ENCODE data around the gene MAP3K5. TPM values are rescaled to one million over a fixed set of nuclear protein-coding genes. Genes with fewer than 3 reads are reported as not detected.
A peak's percentile ranks its signal among the peaks of the same experiment; 100 is the strongest.

Gene MAP3K5
- total RNA-seq, 1 donor from 2014 or later: 1.6 TPM

GRCh38 chr6:136628996-136629395 is 163.3 kb downstream of the MAP3K5 start:
- Mint-ChIP-seq H3K27ac (ENCODE audit: unreplicated experiment) (no peak overlapping the region), H3K9me3 (ENCODE audit: unreplicated experiment) (no peaks in the 10 kb centered on the region), H3K36me3 (ENCODE audit: unreplicated experiment) (no peaks in the 10 kb centered on the region), H3K4me1 (ENCODE audit: unreplicated experiment) (peaks cover 10% of the 10 kb centered on the region), H3K27me3 (ENCODE audit: unreplicated experiment) (no peaks in the 10 kb centered on the region), H3K4me3 (ENCODE audit: unreplicated experiment) (no peak overlapping the region)
- TF ChIP-seq CTCF (IDR thresholded peaks at IDR 0.05): no peak
- DNase-seq (ENCODE audit: extremely low spot score, unreplicated experiment): no peak

DNA sequence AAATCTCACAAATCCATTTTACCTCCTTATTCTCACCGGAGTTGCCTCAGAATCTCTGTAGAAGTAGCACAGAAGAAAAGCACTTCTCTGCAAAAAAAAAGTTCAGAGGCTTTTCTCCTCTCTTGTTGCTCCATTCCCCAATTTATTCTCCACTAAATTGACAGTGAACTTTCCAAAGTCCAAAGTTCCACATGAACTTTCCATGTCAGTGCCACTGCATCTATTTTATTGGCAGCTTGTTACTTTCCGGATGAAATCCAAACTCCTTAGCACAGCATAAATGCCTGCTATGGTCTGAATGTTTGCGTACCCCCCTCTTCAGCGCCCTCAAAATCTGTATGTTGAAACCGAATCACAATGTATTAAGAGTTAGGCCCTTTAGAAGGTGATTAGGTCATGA is 165.1 kb downstream of the MAP3K5 start:
- no peak overlapping the region for H3K27ac Mint-ChIP-seq (ENCODE audit: unreplicated experiment)

DNA sequence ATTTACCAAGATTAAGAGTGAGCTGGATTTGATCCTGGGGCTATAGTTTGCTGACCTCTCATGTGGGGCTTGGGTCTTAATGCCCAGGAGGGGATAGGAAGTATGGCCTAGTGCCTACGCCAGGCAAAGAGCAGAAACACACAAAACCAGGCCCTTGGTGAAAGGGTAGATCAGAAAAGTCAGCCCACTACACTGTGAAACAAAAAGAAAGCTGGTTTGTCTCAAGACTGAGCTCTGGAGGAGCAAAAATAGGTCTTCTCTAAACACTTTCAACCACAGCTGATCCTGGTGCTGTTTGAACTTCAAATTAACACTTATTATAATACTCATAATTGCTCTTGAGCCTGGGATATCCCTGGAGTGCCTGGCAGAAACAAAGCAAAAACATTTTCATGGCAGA is 167.0 kb downstream of the MAP3K5 start:
- DNase-seq (ENCODE audit: extremely low spot score, unreplicated experiment): no peak
- Mint-ChIP-seq H3K36me3 (ENCODE audit: unreplicated experiment) (no peaks in the 10 kb centered on the region), H3K4me1 (ENCODE audit: unreplicated experiment) (peaks cover 10% of the 10 kb centered on the region), H3K4me3 (ENCODE audit: unreplicated experiment) (no peak overlapping the region), H3K27ac (ENCODE audit: unreplicated experiment) (no peak overlapping the region), H3K27me3 (ENCODE audit: unreplicated experiment) (no peaks in the 10 kb centered on the region), H3K9me3 (ENCODE audit: unreplicated experiment) (no peaks in the 10 kb centered on the region)
- no peak for TF ChIP-seq CTCF (IDR thresholded peaks at IDR 0.05)

More for the DNA sequence above, 165.1 kb downstream of the MAP3K5 start:
- H3K36me3 Mint-ChIP-seq (ENCODE audit: unreplicated experiment): no peaks in the 10 kb centered on the region
- peaks cover 10% of the 10 kb centered on the region for H3K4me1 Mint-ChIP-seq (ENCODE audit: unreplicated experiment)
- no peak for DNase-seq (ENCODE audit: extremely low spot score, unreplicated experiment)
- H3K27me3 Mint-ChIP-seq (ENCODE audit: unreplicated experiment): no peaks in the 10 kb centered on the region
- H3K9me3 Mint-ChIP-seq (ENCODE audit: unreplicated experiment): no peaks in the 10 kb centered on the region
- no peak for TF ChIP-seq CTCF (IDR thresholded peaks at IDR 0.05)
- no peak overlapping the region for H3K4me3 Mint-ChIP-seq (ENCODE audit: unreplicated experiment)

GRCh38 chr6:136624347-136624746 is 167.9 kb downstream of the MAP3K5 start:
- DNase-seq (ENCODE audit: extremely low spot score, unreplicated experiment): no peak
- Mint-ChIP-seq H3K27ac (ENCODE audit: unreplicated experiment) (peak overlapping the region; percentile 9), H3K4me3 (ENCODE audit: unreplicated experiment) (no peak overlapping the region), H3K4me1 (ENCODE audit: unreplicated experiment) (peaks cover 10% of the 10 kb centered on the region), H3K36me3 (ENCODE audit: unreplicated experiment) (no peaks in the 10 kb centered on the region), H3K9me3 (ENCODE audit: unreplicated experiment) (no peaks in the 10 kb centered on the region), H3K27me3 (ENCODE audit: unreplicated experiment) (no peaks in the 10 kb centered on the region)
- no peak for TF ChIP-seq CTCF (IDR thresholded peaks at IDR 0.05)

GRCh38 chr6:136618086-136618485 is 174.2 kb downstream of the MAP3K5 start:
- no peak overlapping the region for H3K4me3 Mint-ChIP-seq (ENCODE audit: unreplicated experiment)
- no peaks in the 10 kb centered on the region for H3K9me3 Mint-ChIP-seq (ENCODE audit: unreplicated experiment)
- no peak for DNase-seq (ENCODE audit: extremely low spot score, unreplicated experiment)
- no peaks in the 10 kb centered on the region for H3K36me3 Mint-ChIP-seq (ENCODE audit: unreplicated experiment)
- H3K4me1 Mint-ChIP-seq (ENCODE audit: unreplicated experiment): peaks cover 20% of the 10 kb centered on the region
- H3K27ac Mint-ChIP-seq (ENCODE audit: unreplicated experiment): no peak overlapping the region
- no peak for TF ChIP-seq CTCF (IDR thresholded peaks at IDR 0.05)
- no peaks in the 10 kb centered on the region for H3K27me3 Mint-ChIP-seq (ENCODE audit: unreplicated experiment)

Data from osteocyte (in vitro differentiated cells).